Activated T-helper 17 cell treated with anti-CD3 and anti-CD28 coated beads, Interleukin-2, amount 50 U/mL, for 72 hours (primary cell): ENCODE measurements around the gene SCAMP3. TPM values are rescaled to one million over a fixed set of nuclear protein-coding genes. Genes with fewer than 3 reads are reported as not detected.
"Not testable (repeated sequence)": the region's sequence is repeated elsewhere in the genome, so short reads cannot be mapped to it uniquely, and the experiment has no call there.

Experiments used
- ATAC-seq: fragments of 150-1000 bp; cut with Tn5 transposase; replicated peaks from 2 replicates; pipeline ENCODE4 v1.10.0; 2021; ENCODE audit warnings: mild to moderate bottlenecking, moderate library complexity
- H3K27ac Mint-ChIP-seq: one replicate; pipeline ENCODE4 v1.8.0; 2022; ENCODE audit warnings: mixed read lengths
- H3K27me3 Mint-ChIP-seq: one replicate; pipeline ENCODE4 v1.8.0; 2022; ENCODE audit warnings: mixed read lengths
- H3K36me3 Mint-ChIP-seq: one replicate; pipeline ENCODE4 v1.8.0; 2022; ENCODE audit warnings: low read depth, mild to moderate bottlenecking, mixed read lengths
- H3K4me1 Mint-ChIP-seq: one replicate; pipeline ENCODE4 v1.8.0; 2022; ENCODE audit warnings: mixed read lengths
- H3K4me3 Mint-ChIP-seq: one replicate; pipeline ENCODE4 v1.8.0; 2022; ENCODE audit warnings: mild to moderate bottlenecking, mixed read lengths
- H3K9me3 Mint-ChIP-seq: one replicate; pipeline ENCODE4 v1.8.0; 2022; ENCODE audit warnings: mixed read lengths
- total RNA-seq, 2 donors: library from RNA; stranded (reverse); gene quantifications; one replicate each; pipeline ENCODE4 v1.2.3, GENCODE V29; 2022

SCAMP3 gene
- total RNA-seq, 2 donors from 2014 or later, result 84.0 to 123 TPM

- peak; percentile 2 for ATAC-seq
- Mint-ChIP-seq H3K4me1 (peaks cover 24% of the 10 kb centered on the region), H3K36me3 (peaks cover 44% of the 10 kb centered on the region), H3K27ac (peak overlapping the region; percentile 85), H3K4me3 (peak overlapping the region; percentile 84), H3K27me3 (no peaks in the 10 kb centered on the region), H3K9me3 (no peaks in the 10 kb centered on the region)
Measured at GRCh38 chr1:155254714-155255242, 7.4 kb downstream of the SCAMP3 start.

- Mint-ChIP-seq H3K27ac (peak overlapping the region; percentile 85), H3K4me1 (peaks cover 24% of the 10 kb centered on the region), H3K9me3 (no peaks in the 10 kb centered on the region), H3K27me3 (no peaks in the 10 kb centered on the region), H3K4me3 (peak overlapping the region; percentile 84), H3K36me3 (peaks cover 39% of the 10 kb centered on the region)
- ATAC-seq, result no peak
Measured at GRCh38 chr1:155254228-155254713, 7.9 kb downstream of the SCAMP3 start.

GRCh38 chr1:155253797-155254196 is 8.4 kb downstream of the SCAMP3 start:
- Mint-ChIP-seq H3K9me3 (no peaks in the 10 kb centered on the region), H3K36me3 (peaks cover 34% of the 10 kb centered on the region), H3K4me1 (peaks cover 24% of the 10 kb centered on the region), H3K27me3 (no peaks in the 10 kb centered on the region), H3K4me3 (peak overlapping the region; percentile 84), H3K27ac (peak overlapping the region; percentile 85)
- no peak for ATAC-seq

GRCh38 chr1:155253208-155253607 is 9.0 kb downstream of the SCAMP3 start:
- H3K27ac Mint-ChIP-seq, result peak overlapping the region; percentile 85
- H3K4me3 Mint-ChIP-seq, result peak overlapping the region; percentile 84
- no peak for ATAC-seq
- no peaks in the 10 kb centered on the region for H3K9me3 Mint-ChIP-seq
- peaks cover 28% of the 10 kb centered on the region for H3K36me3 Mint-ChIP-seq
- peaks cover 24% of the 10 kb centered on the region for H3K4me1 Mint-ChIP-seq
- no peaks in the 10 kb centered on the region for H3K27me3 Mint-ChIP-seq

GRCh38 chr1:155251566-155251965 is 10.6 kb downstream of the SCAMP3 start:
- peak overlapping the region; percentile 30 for H3K4me3 Mint-ChIP-seq
- H3K9me3 Mint-ChIP-seq, result no peaks in the 10 kb centered on the region
- H3K27me3 Mint-ChIP-seq, result no peaks in the 10 kb centered on the region
- peaks cover 18% of the 10 kb centered on the region for H3K4me1 Mint-ChIP-seq
- no peak overlapping the region for H3K27ac Mint-ChIP-seq
- peaks cover 14% of the 10 kb centered on the region for H3K36me3 Mint-ChIP-seq
- ATAC-seq, result no peak

- Mint-ChIP-seq H3K36me3 (peaks cover 10% of the 10 kb centered on the region), H3K27me3 (no peaks in the 10 kb centered on the region), H3K9me3 (no peaks in the 10 kb centered on the region), H3K27ac (peak overlapping the region; percentile 61), H3K4me3 (peak overlapping the region; percentile 30), H3K4me1 (peaks cover 18% of the 10 kb centered on the region)
- ATAC-seq, result peak; percentile 97
Measured at GRCh38 chr1:155250633-155251449, 11.3 kb downstream of the SCAMP3 start.

GRCh38 chr1:155250246-155250632 is 11.9 kb downstream of the SCAMP3 start:
- peak; percentile 2 for ATAC-seq
- H3K27ac Mint-ChIP-seq, result no peak overlapping the region
- peaks cover 18% of the 10 kb centered on the region for H3K4me1 Mint-ChIP-seq
- peak overlapping the region; percentile 44 for H3K4me3 Mint-ChIP-seq
- H3K36me3 Mint-ChIP-seq, result peaks cover 4% of the 10 kb centered on the region
- no peaks in the 10 kb centered on the region for H3K9me3 Mint-ChIP-seq
- no peaks in the 10 kb centered on the region for H3K27me3 Mint-ChIP-seq

- Mint-ChIP-seq H3K9me3 (no peaks in the 10 kb centered on the region), H3K36me3 (peaks cover 20% of the 10 kb centered on the region), H3K27ac (no peak overlapping the region), H3K4me3 (no peak overlapping the region), H3K27me3 (no peaks in the 10 kb centered on the region), H3K4me1 (peaks cover 16% of the 10 kb centered on the region)
- no peak for ATAC-seq
Measured at GRCh38 chr1:155247667-155248553, 14.2 kb downstream of the SCAMP3 start.

- H3K4me3 Mint-ChIP-seq, ATAC-seq, H3K9me3 Mint-ChIP-seq, H3K27me3 Mint-ChIP-seq, H3K27ac Mint-ChIP-seq: not testable (repeated sequence)
- peaks cover 17% of the 10 kb centered on the region for H3K4me1 Mint-ChIP-seq
- H3K36me3 Mint-ChIP-seq, result peaks cover 20% of the 10 kb centered on the region
Measured at GRCh38 chr1:155246796-155247195, 15.4 kb downstream of the SCAMP3 start.

- Mint-ChIP-seq H3K27ac (peak overlapping the region; percentile 94), H3K9me3 (no peaks in the 10 kb centered on the region), H3K4me1 (peaks cover 22% of the 10 kb centered on the region), H3K27me3 (no peaks in the 10 kb centered on the region), H3K4me3 (peak overlapping the region; percentile 75), H3K36me3 (peaks cover 20% of the 10 kb centered on the region)
- ATAC-seq, result no peak
Measured at GRCh38 chr1:155245163-155245524, 17.0 kb downstream of the SCAMP3 start.

- H3K4me3 Mint-ChIP-seq, result peak overlapping the region; percentile 75
- H3K36me3 Mint-ChIP-seq, result peaks cover 22% of the 10 kb centered on the region
- peak; percentile 91 for ATAC-seq
- no peaks in the 10 kb centered on the region for H3K9me3 Mint-ChIP-seq
- peaks cover 22% of the 10 kb centered on the region for H3K4me1 Mint-ChIP-seq
- H3K27me3 Mint-ChIP-seq, result no peaks in the 10 kb centered on the region
- H3K27ac Mint-ChIP-seq, result peak overlapping the region; percentile 94
Measured at GRCh38 chr1:155244368-155245162, 17.6 kb downstream of the SCAMP3 start.

- no peaks in the 10 kb centered on the region for H3K9me3 Mint-ChIP-seq
- H3K4me1 Mint-ChIP-seq, result peaks cover 22% of the 10 kb centered on the region
- no peaks in the 10 kb centered on the region for H3K27me3 Mint-ChIP-seq
- H3K27ac Mint-ChIP-seq, result peak overlapping the region; percentile 94
- ATAC-seq, result no peak
- H3K36me3 Mint-ChIP-seq, result peaks cover 39% of the 10 kb centered on the region
- peak overlapping the region; percentile 75 for H3K4me3 Mint-ChIP-seq
Measured at GRCh38 chr1:155242805-155243358, 19.3 kb downstream of the SCAMP3 start.

- peak; percentile 10 for ATAC-seq
- Mint-ChIP-seq H3K4me3 (peak overlapping the region; percentile 75), H3K4me1 (peaks cover 22% of the 10 kb centered on the region), H3K36me3 (peaks cover 49% of the 10 kb centered on the region), H3K27me3 (no peaks in the 10 kb centered on the region), H3K9me3 (no peaks in the 10 kb centered on the region), H3K27ac (peak overlapping the region; percentile 94)
Measured at GRCh38 chr1:155241841-155242264, 20.3 kb downstream of the SCAMP3 start.
